Activated CD4-positive, alpha-beta memory T cell treated with anti-CD3 and anti-CD28 coated beads for 36 hours (primary cell): Measurements from ENCODE around the gene ERGIC1. TPM values are rescaled to one million over a fixed set of nuclear protein-coding genes. Genes with fewer than 3 reads are reported as not detected.

Experiments used
- CTCF ChIA-PET: fragments of 350-600 bp; sonication (Branson Sonifier 250); formaldehyde crosslinking; loops from one replicate; lab custom pipeline; 2021; ENCODE audit warnings: antibody characterized with exemption, inconsistent platforms; lab: Charles Lee
- POLR2A ChIA-PET: fragments of 350-600 bp; sonication (Branson Sonifier 250); formaldehyde crosslinking; loops from one replicate; lab custom pipeline; 2021; ENCODE audit warnings: antibody characterized with exemption; lab: Charles Lee
- DNase-seq: peaks from one replicate; pipeline ENCODE4 v3.0.0-alpha.2; 2020
- H3K27ac Mint-ChIP-seq: one replicate; pipeline ENCODE4 v1.8.0; 2021; ENCODE audit warnings: mixed read lengths
- H3K27me3 Mint-ChIP-seq: one replicate; pipeline ENCODE4 v1.8.0; 2021; ENCODE audit warnings: mixed read lengths
- H3K36me3 Mint-ChIP-seq: one replicate; pipeline ENCODE4 v1.8.0; 2021; ENCODE audit warnings: mixed read lengths
- H3K4me1 Mint-ChIP-seq: one replicate; pipeline ENCODE4 v1.8.0; 2021; ENCODE audit warnings: low read depth, mixed read lengths
- H3K4me3 Mint-ChIP-seq: one replicate; pipeline ENCODE4 v1.8.0; 2021; ENCODE audit warnings: mild to moderate bottlenecking, mixed read lengths
- H3K9me3 Mint-ChIP-seq: one replicate; pipeline ENCODE4 v1.8.0; 2021; ENCODE audit warnings: mixed read lengths
- intact Hi-C: fragments of 100-400 bp; cut with micrococcal nuclease; formaldehyde crosslinking; loops from one replicate; pipeline ENCODE4 v1.15.1; 2023
- total RNA-seq, 2 experiments: library from RNA; stranded (reverse); gene quantifications; one replicate each; pipeline ENCODE4 v1.2.3, GENCODE V29; 2021

ERGIC1 gene
- total RNA-seq, 2 experiments from 2014 or later: 41.9 to 42.7 TPM

GRCh38 chr5:172903790-172904189 is 69.7 kb downstream of the ERGIC1 start:
- Mint-ChIP-seq H3K9me3 (no peaks in the 10 kb centered on the region), H3K27ac (no peak overlapping the region), H3K4me1 (peaks cover 8% of the 10 kb centered on the region), H3K36me3 (peaks cover 4% of the 10 kb centered on the region), H3K27me3 (no peaks in the 10 kb centered on the region), H3K4me3 (no peak overlapping the region)
- no peak for DNase-seq
- CTCF ChIA-PET: interaction anchor here (4.3 kb wide), 1 partner anchor 190 kb away, joined by 21 read pairs; no protein-coding TSS in a partner anchor
- POLR2A ChIA-PET: no interaction called here
- intact Hi-C loops: no loop called here

GRCh38 chr5:172904312-172904642 is 70.2 kb downstream of the ERGIC1 start:
- H3K36me3 Mint-ChIP-seq: peaks cover 3% of the 10 kb centered on the region
- ChIA-PET CTCF (interaction anchor here (4.3 kb wide), 1 partner anchor 190 kb away, joined by 21 read pairs; no protein-coding TSS in a partner anchor), POLR2A (no interaction called here)
- peaks cover 8% of the 10 kb centered on the region for H3K4me1 Mint-ChIP-seq
- no peak overlapping the region for H3K4me3 Mint-ChIP-seq
- no peaks in the 10 kb centered on the region for H3K9me3 Mint-ChIP-seq
- H3K27me3 Mint-ChIP-seq: no peaks in the 10 kb centered on the region
- intact Hi-C loops: no loop called here
- H3K27ac Mint-ChIP-seq: no peak overlapping the region
- no peak for DNase-seq

DNA sequence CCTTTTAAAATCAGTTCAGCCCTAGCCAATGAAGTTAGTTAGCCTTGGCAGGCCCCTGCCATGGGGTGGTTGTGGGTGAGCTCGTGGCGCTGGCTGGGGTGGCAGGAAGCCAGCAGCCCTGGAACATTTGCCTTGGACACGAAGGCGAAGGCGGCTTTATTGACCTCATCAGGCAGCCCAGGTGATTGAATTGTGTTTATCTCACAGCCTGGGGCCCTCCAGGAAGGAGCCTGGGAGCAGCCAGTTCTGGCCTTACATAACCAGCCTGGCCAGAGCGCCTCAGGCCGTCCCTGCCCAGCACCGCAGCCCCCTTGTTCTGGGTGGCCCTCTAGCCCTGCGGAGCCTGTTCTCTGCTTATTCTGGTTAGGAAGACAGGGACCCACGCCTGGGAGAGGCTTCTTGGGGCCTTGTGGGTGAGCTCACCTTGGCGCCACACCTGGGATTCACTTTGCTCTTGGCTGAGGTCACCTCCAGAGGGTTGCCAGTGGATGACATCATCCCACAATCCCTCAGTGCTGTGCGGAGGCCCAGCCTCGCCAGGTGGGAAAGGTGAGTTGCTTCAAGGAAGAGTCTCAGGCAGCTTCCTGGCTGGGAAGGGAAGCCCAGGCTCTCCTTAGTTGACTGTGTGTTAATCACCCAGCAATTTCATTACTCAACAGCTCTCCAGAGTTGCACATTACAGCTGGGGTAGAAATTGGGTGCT is 70.7 kb downstream of the ERGIC1 start:
- H3K9me3 Mint-ChIP-seq: no peaks in the 10 kb centered on the region
- H3K27me3 Mint-ChIP-seq: no peaks in the 10 kb centered on the region
- H3K4me1 Mint-ChIP-seq: peaks cover 8% of the 10 kb centered on the region
- CTCF ChIA-PET: interaction anchor here (1.0 to 4.3 kb wide), 2 partner anchors 25 to 191 kb away, joined by 3 to 21 read pairs; no protein-coding TSS in a partner anchor
- H3K36me3 Mint-ChIP-seq: peaks cover 3% of the 10 kb centered on the region
- no peak overlapping the region for H3K4me3 Mint-ChIP-seq
- no peak for DNase-seq
- intact Hi-C loops: no loop called here
- POLR2A ChIA-PET: no interaction called here
- no peak overlapping the region for H3K27ac Mint-ChIP-seq

- H3K36me3 Mint-ChIP-seq: peaks cover 4% of the 10 kb centered on the region
- POLR2A ChIA-PET: no interaction called here
- CTCF ChIA-PET: interaction anchor here (0.7 to 4.3 kb wide), 3 partner anchors 24 to 191 kb away, joined by 3 to 21 read pairs (median 4); no protein-coding TSS in a partner anchor
- DNase-seq: no peak
- no peaks in the 10 kb centered on the region for H3K9me3 Mint-ChIP-seq
- intact Hi-C loops: no loop called here
- H3K4me1 Mint-ChIP-seq: peaks cover 8% of the 10 kb centered on the region
- H3K27ac Mint-ChIP-seq: no peak overlapping the region
- H3K4me3 Mint-ChIP-seq: no peak overlapping the region
- no peaks in the 10 kb centered on the region for H3K27me3 Mint-ChIP-seq
Observed at GRCh38 chr5:172905346-172906140, 71.5 kb downstream of the ERGIC1 start.

- Mint-ChIP-seq H3K4me1 (peaks cover 8% of the 10 kb centered on the region), H3K9me3 (no peaks in the 10 kb centered on the region), H3K27ac (no peak overlapping the region), H3K4me3 (no peak overlapping the region), H3K36me3 (peaks cover 4% of the 10 kb centered on the region), H3K27me3 (no peaks in the 10 kb centered on the region)
- POLR2A ChIA-PET: no interaction called here
- intact Hi-C loops: no loop called here
- CTCF ChIA-PET: interaction anchor here (0.7 to 4.3 kb wide), 2 partner anchors 9 to 192 kb away, joined by 3 to 21 read pairs; no protein-coding TSS in a partner anchor
- DNase-seq: no peak
Observed at GRCh38 chr5:172906436-172906835, 72.4 kb downstream of the ERGIC1 start.

DNA sequence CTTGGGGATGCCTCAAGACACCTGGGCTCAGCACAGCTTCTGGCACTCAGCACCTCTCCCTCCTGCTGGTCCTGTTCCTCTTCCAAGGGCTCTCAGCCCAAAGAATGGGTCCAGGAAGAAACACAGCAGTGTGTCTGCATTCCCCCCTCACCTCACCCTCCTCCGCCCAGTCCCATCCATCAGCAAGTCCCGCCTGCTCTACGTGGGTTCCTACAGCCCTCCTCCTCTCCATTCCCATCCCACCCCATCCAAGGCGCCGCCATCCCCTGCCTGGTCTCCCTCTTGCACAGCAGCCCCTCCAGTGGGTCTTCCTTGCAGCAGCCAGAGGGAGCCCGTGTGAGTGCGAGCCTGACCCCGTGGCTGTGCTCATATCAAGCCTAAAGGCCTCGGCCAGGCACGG is 72.8 kb downstream of the ERGIC1 start:
- Mint-ChIP-seq H3K27ac (no peak overlapping the region), H3K9me3 (no peaks in the 10 kb centered on the region), H3K4me3 (no peak overlapping the region), H3K4me1 (peaks cover 8% of the 10 kb centered on the region), H3K27me3 (no peaks in the 10 kb centered on the region), H3K36me3 (peaks cover 4% of the 10 kb centered on the region)
- intact Hi-C loops: no loop called here
- ChIA-PET CTCF (interaction anchor here (4.3 kb wide), 1 partner anchor 193 kb away, joined by 21 read pairs; no protein-coding TSS in a partner anchor), POLR2A (no interaction called here)
- no peak for DNase-seq

GRCh38 chr5:172907657-172908056 is 73.6 kb downstream of the ERGIC1 start:
- Mint-ChIP-seq H3K9me3 (no peaks in the 10 kb centered on the region), H3K4me3 (no peak overlapping the region), H3K4me1 (peaks cover 8% of the 10 kb centered on the region), H3K27ac (no peak overlapping the region), H3K27me3 (no peaks in the 10 kb centered on the region), H3K36me3 (peaks cover 4% of the 10 kb centered on the region)
- ChIA-PET CTCF (no interaction called here), POLR2A (no interaction called here)
- no peak for DNase-seq
- intact Hi-C loops: no loop called here

GRCh38 chr5:172908662-172909061 is 74.6 kb downstream of the ERGIC1 start:
- DNase-seq: no peak
- no peak overlapping the region for H3K4me3 Mint-ChIP-seq
- CTCF ChIA-PET: no interaction called here
- intact Hi-C loops: no loop called here
- peaks cover 8% of the 10 kb centered on the region for H3K4me1 Mint-ChIP-seq
- H3K36me3 Mint-ChIP-seq: peaks cover 4% of the 10 kb centered on the region
- POLR2A ChIA-PET: no interaction called here
- H3K27ac Mint-ChIP-seq: no peak overlapping the region
- no peaks in the 10 kb centered on the region for H3K9me3 Mint-ChIP-seq
- no peaks in the 10 kb centered on the region for H3K27me3 Mint-ChIP-seq

DNA sequence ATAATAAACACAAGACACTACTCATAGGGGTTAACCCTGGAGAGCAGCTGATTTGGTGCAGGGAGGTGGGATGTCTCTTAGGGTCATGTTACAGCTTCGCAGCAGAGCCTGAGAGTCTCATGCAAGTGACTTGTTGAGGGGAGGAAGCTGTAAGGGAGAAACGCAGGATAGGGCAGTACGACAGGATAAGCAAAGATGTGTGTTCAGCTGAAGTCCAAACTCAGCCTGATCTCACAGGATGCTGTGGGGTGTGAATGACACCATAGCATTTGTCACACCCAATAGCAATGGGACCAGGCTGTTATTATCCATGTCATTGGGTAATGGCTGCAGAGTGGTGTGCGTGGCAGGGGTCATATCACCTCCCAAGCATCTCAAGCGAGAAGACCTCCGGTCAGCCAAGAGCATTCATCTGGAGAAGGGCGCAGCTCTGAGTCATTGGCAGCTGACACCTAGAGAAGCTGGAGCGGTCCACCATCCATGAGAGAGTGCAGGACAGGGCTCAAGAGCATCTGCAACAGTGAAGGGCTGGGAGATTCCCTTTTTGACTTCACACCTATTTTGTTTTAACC is 76.0 kb downstream of the ERGIC1 start:
- Mint-ChIP-seq H3K9me3 (no peaks in the 10 kb centered on the region), H3K4me3 (no peak overlapping the region), H3K4me1 (peaks cover 8% of the 10 kb centered on the region), H3K27ac (no peak overlapping the region), H3K36me3 (peaks cover 4% of the 10 kb centered on the region), H3K27me3 (no peaks in the 10 kb centered on the region)
- intact Hi-C loops: no loop called here
- no peak for DNase-seq
- CTCF ChIA-PET: interaction anchor here (0.6 to 1.5 kb wide), 4 partner anchors 22 to 212 kb away, joined by 3 to 8 read pairs (median 4); no protein-coding TSS in a partner anchor
- POLR2A ChIA-PET: no interaction called here

DNA sequence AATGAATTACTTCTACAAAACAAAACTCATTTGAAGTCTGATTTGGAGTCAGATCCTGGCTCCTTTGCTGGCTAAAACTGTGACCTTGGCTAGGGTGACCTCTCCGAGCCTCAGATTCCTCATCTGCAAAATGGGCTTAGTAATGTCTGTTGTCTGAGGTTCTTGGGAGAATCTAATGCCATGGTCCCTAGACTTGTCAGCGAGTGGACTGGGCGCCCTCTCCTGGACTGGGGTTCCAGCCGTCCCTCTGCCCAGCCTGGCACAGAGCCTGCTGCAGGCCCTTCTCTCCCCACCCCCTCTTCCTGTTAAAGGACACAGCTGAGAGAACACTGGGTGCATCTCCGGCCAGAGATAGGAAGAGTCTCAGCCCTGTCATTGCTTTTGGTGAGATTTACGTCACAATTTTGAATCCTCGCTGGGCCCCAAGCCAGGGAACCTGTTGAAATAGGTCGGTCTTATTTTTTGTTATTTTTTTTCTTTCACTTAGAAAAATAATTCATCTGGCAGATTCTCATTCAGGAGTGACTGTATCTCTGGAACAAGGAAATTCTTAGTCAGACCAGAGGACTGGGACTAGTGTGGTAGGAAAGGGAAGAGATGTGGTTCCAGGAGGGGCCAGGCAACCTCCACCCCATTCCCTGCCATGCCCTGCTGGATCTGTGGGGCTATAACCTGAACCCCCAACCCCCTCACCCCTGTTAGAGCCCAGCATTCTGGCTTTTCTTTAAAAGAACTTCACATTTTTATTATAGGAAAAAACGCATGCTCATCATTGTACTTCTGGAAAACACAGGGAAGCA is 77.0 kb downstream of the ERGIC1 start:
- no peaks in the 10 kb centered on the region for H3K9me3 Mint-ChIP-seq
- DNase-seq: peak; percentile 56
- ChIA-PET POLR2A (no interaction called here), CTCF (interaction anchor here (1.0 to 1.2 kb wide), 2 partner anchors 61 to 194 kb away, joined by 4 to 5 read pairs; no protein-coding TSS in a partner anchor)
- H3K36me3 Mint-ChIP-seq: peaks cover 4% of the 10 kb centered on the region
- H3K4me1 Mint-ChIP-seq: peaks cover 8% of the 10 kb centered on the region
- no peak overlapping the region for H3K27ac Mint-ChIP-seq
- no peaks in the 10 kb centered on the region for H3K27me3 Mint-ChIP-seq
- no peak overlapping the region for H3K4me3 Mint-ChIP-seq
- intact Hi-C loops: no loop called here

DNA sequence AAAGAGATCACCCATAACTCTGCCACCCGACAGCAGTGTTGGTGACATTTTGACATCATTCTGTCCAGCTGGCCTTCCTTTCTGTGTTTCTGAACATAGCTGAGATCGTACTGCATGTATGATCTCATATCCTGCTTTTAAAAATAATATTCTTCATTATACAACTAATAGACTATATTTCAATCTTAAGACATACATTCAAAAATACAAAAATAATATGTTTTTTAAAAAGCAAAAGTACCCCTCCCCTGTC is 77.5 kb downstream of the ERGIC1 start:
- peaks cover 4% of the 10 kb centered on the region for H3K36me3 Mint-ChIP-seq
- H3K27me3 Mint-ChIP-seq: no peaks in the 10 kb centered on the region
- H3K27ac Mint-ChIP-seq: no peak overlapping the region
- H3K4me3 Mint-ChIP-seq: no peak overlapping the region
- ChIA-PET CTCF (interaction anchor here (1.0 to 1.2 kb wide), 2 partner anchors 62 to 195 kb away, joined by 4 to 5 read pairs; no protein-coding TSS in a partner anchor), POLR2A (no interaction called here)
- no peaks in the 10 kb centered on the region for H3K9me3 Mint-ChIP-seq
- intact Hi-C loops: no loop called here
- peaks cover 3% of the 10 kb centered on the region for H3K4me1 Mint-ChIP-seq
- DNase-seq: no peak
